IPS-NIHi11 (cell line): ENCODE results near the gene GYPC.
"Not testable (repeated sequence)": the region's sequence is repeated elsewhere in the genome, so short reads cannot be mapped to it uniquely, and the experiment has no call there.

Experiments used
- DNase-seq: peaks from one replicate; pipeline ENCODE4 v3.0.0; 2012; ENCODE audit warnings: mixed read lengths, low spot score

Gene GYPC

GRCh38 chr2:126671488-126671887, 15.5 kb downstream of the GYPC start:
- no peak for DNase-seq

GRCh38 chr2:126672980-126673605, 17.1 kb downstream of the GYPC start:
- no peak for DNase-seq

- DNase-seq, result no peak
Observed at GRCh38 chr2:126674075-126674744, 18.3 kb downstream of the GYPC start.

- no peak for DNase-seq
Observed at GRCh38 chr2:126675637-126676036, 19.7 kb downstream of the GYPC start.

- no peak for DNase-seq
Observed at GRCh38 chr2:126676221-126677175, 20.5 kb downstream of the GYPC start.

- DNase-seq, result no peak
Observed at GRCh38 chr2:126677176-126677538, 21.2 kb downstream of the GYPC start.

GRCh38 chr2:126678269-126679065, 22.5 kb downstream of the GYPC start:
- DNase-seq, result no peak

GRCh38 chr2:126679094-126679713, 23.2 kb downstream of the GYPC start:
- no peak for DNase-seq

- no peak for DNase-seq
Observed at GRCh38 chr2:126681505-126681904, 25.5 kb downstream of the GYPC start.

GRCh38 chr2:126685629-126686028, 29.7 kb downstream of the GYPC start:
- no peak for DNase-seq

- no peak for DNase-seq
Observed at GRCh38 chr2:126686286-126686685, 30.3 kb downstream of the GYPC start.

GRCh38 chr2:126686841-126687485, 31.0 kb downstream of the GYPC start:
- DNase-seq, result no peak

- no peak for DNase-seq
Observed at GRCh38 chr2:126687503-126687902, 31.5 kb downstream of the GYPC start.

- DNase-seq, result not testable (repeated sequence)
Observed at GRCh38 chr2:126688594-126688993, 32.6 kb downstream of the GYPC start.

GRCh38 chr2:126692241-126692640, 36.3 kb downstream of the GYPC start:
- not testable (repeated sequence) for DNase-seq

- DNase-seq, result not testable (repeated sequence)
Observed at GRCh38 chr2:126692934-126693592, 37.1 kb downstream of the GYPC start.

GRCh38 chr2:126696644-126697520, 40.9 kb downstream of the GYPC start:
- DNase-seq, result no peak

GRCh38 chr2:126698376-126698775, 42.4 kb downstream of the GYPC start:
- DNase-seq, result no peak

- DNase-seq, result no peak
Observed at GRCh38 chr2:126699018-126699417, 43.1 kb downstream of the GYPC start.
